IPS-NIHi7 (cell line): ENCODE measurements around the gene ZIC3.
A peak's percentile ranks its signal among the peaks of the same experiment; 100 is the strongest.

Source experiments
- DNase-seq: peaks from one replicate; pipeline ENCODE4 v3.0.0; 2012; ENCODE audit warnings: mixed read lengths; ENCODE audit errors: extremely low spot score

The ZIC3 gene

DNA sequence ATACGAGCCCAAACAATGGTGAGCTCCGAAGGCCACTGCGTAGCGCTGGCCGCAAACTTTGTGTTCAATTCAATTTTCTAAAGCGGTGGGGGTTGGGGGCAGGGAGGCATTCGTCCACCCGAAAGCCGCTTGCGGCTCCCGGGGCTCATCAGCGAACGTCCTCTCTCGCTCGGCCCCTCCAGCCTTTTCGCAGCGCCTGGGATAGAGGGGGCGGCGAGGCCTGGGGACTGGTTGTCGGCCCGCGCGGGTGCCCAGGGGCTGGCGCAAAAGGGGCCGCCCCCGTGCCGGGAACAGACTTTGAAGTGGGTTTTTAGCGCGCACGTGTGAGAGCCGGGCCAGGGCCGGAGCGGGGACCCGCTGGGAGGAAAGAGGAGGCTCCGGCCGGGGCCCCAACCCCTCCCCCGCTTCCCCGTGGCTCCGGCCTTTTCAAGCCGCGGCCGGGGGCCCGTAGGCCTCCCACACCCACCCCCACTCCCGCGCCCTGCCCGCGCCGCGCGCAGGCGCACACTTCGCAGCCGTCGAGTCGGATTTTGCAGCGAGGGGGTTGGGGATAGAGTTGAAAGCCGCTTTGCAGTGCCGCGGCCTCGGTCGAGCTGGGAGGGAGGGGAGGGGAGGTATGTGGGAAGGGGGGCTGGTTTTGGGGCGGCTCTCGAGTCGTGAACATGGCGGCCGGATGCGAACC, 8.3 kb downstream of the ZIC3 start:
- DNase-seq: peak; percentile 65

DNA sequence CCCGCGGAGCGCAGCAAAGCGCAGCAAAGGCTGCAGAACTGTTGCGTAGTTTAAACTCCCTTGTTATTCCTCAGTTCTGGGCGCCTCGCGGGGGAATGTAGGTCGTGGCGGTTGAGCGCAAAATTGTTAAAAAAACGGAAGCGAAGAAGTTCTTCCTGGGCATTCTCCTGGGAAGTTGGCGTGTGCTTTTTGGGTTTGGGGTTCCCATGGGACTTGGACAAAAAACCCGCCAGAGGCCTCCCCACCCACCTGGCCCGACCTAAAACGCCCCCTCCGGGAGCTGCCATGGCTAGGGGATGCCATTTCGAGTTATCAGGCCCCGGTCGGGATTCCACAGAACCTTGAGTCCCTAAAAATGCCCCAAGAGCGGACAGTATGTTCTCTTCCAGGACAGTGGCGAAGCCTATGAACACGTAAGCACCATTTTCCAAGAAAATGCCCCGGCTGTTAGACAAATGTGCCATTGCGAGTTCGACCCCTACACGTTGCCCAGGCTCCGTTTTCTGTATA, 8.9 kb downstream of the ZIC3 start:
- DNase-seq: peak; percentile 25

DNA sequence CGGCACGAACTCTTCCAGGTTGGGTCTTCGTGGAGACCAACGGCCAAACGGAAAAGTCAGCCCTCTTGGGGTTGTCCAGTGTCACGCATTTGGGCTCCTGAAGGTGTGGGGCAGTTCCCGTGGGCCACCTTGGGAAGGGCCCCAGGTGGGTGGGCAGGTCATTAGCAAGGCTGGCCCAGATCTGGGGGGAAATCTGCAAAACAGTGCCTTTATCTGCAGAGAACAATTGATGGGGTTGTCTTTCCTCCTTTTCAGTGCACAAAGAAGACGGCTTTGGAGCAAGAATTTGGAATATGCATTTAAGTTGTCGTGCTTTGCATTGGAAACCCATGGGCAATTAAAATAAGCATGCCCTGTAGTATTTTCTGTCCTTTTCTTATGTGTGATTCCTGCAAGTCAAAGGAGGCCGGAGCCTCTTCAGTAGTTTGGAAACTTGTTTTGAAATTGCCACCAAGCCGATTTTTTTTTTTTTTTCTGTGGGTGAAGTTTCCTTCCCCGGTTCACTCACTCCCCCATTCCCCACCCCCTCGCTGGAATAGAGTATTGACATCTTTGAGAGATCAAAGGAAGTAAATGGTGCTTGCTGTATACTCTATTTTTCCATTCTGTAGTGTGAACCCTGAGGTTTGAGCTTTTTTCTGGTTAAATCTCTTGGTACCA, 9.8 kb downstream of the ZIC3 start:
- DNase-seq: no peak

DNA sequence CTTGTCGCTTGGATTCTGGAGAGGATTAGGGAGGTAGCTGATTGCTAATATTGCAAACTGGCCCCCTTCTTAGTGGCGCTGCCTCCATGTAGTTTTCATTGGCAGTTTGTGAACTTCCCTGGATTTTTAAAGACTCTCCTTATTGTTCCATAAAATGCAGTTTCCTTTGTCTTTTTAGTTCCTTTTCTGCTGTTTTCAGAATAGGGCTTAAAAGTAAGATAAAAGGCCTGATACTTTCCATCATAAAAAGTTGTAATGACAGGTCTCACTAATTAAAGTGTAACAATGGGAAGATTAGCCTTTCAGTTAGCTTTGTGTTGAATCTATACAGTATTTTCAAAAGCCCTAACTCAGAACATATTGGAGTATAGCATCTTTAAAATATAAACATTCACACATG, 21.2 kb downstream of the ZIC3 start:
- DNase-seq: no peak

DNA sequence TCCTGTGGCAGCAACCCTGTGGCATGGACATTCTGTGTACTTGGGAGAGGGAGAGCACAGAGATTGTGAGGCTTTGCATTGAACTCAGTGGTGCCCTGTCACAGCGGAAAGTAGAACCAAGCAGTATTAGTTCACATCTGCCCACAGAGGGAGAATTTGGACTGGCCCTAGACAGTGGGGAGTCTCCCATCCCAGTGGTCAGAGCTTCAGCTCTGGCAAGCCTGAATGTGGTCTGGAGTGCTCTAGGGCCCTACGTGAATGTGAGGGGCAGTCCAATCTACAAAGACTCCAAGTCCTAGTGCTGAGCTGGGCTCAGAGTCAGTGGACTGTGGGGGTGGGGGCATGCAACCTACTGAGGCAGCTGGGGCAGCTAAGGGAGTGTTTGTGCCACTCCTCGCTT, 34.8 kb downstream of the ZIC3 start:
- no peak for DNase-seq
